ENCODE data around the gene PGA4.
A peak's percentile ranks its signal among the peaks of the same experiment; 100 is the strongest.
"Not testable (repeated sequence)": the region's sequence is repeated elsewhere in the genome, so short reads cannot be mapped to it uniquely, and the experiment has no call there.

PGA4 gene
- total RNA-seq = 0 reads per million in 2 donors

DNA sequence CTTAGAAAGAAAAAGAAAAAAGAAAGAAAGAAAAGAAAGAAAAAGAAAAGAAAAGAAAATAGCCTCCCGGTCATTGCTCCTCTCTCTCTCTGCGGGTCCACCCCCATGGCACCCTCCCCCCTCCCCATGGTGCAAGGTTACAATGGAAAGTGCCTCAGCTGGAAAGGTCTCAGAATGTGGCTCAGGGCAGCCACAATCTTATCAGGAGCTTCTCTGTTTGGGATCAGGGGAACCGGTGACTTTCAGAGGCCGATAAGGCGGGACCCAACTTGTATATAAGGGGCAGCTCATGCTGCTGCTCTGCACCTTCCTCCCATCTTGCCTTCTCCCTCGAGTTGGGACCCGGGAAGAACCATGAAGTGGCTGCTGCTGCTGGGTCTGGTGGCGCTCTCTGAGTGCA, at the start of gene PGA4:
Gene PGA4, plus strand, starts transcription at position 301 of the 400 bp plus-strand sequence. Its CDS starts 54 bp downstream, at position 355.
- not testable (repeated sequence) for DNase-seq

DNA sequence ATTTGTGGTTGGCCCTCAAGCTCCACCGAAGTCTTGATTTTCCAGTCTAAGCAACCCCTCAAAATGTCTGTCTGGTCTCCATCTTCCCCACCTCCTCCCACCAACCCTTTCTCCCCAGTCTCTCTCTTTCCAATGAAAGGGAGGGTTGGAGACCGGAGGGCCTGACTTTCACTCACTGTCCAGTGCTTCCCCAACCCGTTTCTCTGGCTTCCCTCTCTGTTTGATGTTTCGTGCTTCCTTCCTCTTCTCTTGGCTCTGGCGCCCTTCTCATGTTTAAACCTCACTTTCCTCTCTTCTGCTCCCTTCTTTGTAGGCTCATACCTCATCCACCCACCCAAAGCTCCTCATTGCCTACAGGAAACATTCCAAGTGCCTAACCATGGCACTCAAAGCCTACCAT, 49.8 kb upstream of the PGA4 start:
- DNase-seq = no peak

DNA sequence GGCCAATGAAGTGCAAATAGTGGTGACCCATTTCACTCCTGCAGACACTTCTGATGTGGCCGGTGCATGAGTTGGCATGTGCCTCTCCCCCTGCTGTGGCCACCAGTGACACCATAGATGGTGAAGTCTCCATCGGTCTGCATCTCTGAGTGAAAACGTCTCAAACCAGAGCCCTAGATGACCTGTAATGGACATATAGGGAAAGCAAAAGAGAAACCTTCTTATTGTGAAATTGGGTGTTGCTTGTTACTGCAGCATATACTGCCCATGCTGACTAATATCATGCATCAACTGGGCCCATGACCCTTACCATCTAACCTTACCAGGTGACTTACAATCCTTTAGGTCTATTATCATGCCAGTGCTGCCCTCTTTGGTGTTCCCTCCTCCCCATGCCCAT, 49.3 kb upstream of the PGA4 start:
- DNase-seq = no peak

DNA sequence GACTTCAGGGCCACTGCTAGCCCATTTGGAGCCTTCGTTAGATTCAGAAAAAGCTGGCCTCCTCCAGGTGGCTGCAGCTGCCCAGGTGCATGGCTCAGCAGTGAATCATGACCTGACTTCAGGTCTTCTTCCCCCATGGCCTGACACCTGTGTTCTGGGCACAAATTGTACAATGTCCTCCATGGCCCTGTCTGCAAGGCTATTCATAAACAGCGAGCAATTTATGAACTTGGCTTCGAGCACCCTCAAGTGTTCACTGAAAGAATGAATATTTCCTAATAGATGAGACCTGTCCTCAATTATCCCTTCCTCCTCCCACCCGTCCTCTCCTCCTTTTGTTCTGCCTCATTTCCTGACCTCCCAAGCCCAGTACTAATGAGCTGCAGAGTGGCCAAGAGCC, 48.7 kb upstream of the PGA4 start:
- DNase-seq = no peak

DNA sequence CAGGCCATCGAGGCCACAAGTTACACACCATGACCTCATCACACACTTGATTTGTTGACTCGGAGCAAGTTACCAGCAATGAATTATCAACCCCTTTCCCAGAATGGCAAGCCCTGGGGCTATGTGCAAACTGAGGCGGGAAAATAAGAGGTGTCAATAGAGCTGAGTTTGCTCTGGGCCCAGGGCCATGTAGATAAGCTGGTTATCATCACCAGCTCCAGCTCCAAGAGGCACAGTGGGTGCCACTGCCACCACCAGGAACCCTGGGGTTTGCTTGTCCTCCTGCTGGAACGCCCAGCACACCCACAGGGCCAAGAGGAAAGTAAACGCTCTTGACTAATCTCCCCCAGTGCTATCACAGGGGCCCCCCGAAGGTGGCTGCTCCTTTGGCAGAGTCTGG, 47.9 kb upstream of the PGA4 start:
- DNase-seq = no peak

DNA sequence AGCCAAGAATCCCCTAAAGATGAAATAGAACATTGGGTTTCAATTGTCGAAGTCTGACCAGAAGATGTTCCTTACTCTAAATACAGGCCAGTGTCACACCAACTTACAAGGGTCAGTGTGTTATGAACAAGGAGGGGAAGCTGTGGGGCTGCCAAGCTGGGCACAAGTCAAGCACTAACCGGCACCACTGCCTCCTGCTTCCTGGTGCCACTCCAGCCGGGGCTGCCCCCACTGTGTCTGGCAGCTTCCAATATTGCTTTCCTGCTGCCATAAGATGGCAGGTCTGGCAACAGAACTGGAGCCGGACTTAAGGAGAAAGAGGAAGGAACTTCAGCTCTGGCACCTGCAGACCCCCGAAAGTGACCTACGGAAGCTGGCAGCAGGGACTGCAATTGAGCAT, 47.2 kb upstream of the PGA4 start:
- no peak for DNase-seq

DNA sequence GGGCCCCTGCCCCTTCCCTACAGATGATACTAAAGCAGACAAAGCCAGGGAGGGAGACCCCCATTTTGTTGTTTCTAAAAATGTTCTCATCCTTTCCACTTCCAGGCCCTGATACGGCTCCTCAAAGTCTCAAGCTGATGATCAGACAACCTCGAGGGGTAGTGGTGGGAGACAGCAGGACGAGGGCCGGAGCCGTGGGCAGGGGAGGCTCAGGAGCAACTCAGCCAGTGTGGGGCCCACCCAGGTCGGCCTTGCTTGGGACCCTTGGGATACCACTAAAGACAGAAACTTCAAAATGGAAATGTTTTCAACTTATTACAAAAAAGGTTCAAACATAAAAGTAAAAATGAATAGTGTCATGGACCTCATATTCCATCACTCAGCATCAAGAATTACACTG, 45.7 kb upstream of the PGA4 start:
- DNase-seq = no peak

DNA sequence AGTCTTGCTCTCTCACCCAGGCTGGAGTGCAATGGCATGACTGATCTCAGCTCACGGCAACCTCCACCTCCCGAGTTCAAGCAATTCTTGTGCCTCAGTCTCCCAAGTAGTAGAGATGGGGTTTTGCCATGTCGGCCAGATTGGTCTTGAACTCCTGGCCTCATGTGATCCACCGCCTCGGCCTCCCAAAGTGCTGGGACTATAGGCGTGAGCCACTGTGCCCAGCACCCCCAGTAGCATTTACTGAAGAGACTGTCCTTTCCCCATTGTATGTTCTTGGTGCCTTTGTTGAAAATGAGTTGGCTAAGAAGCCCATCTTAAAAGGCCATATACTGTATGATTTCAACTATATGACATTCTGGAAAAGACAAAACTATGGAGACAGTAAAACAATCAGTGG, 41.9 kb upstream of the PGA4 start:
- DNase-seq = not testable (repeated sequence)

DNA sequence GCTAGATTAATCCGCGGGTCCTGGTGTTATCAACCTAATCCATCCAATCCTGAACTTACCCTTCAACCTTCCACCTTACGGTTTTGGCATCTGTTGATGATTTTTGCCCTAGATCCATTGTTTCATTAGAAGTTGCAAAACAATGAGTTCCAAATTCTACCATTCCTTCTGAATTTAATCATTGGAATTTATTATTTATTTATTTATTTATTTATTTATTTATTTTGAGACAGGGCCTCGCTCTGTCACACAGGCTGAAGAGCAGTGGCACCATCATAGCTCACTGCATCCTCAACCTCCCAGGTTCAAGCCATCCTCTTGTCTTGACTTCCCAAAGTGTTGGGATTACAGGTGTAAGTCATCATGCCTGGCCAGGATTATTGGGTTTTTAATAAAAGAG, 40.7 kb upstream of the PGA4 start:
- DNase-seq = no peak

DNA sequence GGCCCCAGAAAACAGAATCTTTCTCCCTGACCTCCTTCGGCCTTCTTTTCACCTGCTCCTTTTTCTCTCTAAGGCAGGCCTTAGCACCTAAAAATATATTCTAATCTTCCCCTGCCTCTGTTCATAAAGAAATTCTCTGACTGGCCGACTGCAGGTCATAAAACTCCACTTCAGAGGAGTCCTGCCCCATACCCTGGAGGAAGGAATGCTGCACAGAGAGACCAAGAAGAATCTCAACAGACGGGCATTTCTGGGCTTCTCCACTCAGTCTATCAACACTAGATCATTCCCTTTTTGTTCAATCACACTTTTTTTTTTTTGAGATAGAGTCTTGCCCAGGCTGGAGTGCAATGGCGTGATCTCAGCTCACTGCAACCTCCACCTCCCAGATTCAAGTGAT, 38.5 kb upstream of the PGA4 start:
- DNase-seq = no peak

DNA sequence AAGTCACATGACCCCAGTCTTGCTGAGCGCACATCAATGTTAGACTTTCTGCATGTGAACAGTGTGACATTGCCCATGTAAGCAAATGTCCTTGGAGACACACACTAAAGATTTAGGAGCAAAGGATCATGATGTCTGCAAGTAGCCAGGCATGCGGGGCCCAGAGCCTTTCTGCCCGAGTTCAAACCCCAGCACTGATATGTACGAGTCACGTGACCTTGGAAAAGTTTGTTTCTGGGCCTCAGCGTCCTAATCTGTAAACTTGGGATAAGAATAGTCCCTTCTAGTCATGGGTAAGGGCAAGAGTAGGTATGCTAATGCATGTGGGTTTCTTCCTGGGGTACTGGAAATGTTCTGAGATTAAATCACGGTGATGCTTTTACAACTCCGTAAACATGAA, 35.6 kb upstream of the PGA4 start:
- DNase-seq = no peak

DNA sequence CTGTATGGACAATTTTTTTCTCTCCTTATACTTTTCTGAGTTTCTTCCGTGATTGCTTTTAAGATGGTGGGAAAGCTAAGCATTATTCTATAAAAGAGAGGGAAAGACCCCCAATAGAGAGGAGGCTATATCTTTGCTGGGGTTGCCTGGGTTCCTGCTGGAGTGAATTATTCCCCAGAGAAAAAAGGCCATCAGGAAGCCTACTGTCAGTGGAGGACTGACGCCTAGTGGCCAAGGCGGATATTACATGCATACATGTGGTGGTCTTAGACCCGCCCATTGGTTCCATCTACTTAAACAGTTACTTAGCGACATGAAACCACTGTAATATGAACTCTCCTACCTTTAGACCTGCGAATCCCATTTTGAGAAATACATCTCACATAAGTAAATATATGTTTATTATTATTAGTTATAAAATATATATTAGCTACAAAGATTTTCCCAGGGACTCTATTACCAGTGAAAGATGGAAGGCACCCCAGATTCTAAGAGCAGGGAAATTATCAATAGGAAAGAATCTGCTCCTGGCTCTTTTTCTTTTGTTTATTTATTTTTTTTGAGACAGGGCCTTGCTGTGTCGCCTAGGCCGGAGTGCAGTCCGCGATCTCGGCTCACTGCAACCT, 34.5 kb upstream of the PGA4 start:
- peak; percentile 74 for DNase-seq

DNA sequence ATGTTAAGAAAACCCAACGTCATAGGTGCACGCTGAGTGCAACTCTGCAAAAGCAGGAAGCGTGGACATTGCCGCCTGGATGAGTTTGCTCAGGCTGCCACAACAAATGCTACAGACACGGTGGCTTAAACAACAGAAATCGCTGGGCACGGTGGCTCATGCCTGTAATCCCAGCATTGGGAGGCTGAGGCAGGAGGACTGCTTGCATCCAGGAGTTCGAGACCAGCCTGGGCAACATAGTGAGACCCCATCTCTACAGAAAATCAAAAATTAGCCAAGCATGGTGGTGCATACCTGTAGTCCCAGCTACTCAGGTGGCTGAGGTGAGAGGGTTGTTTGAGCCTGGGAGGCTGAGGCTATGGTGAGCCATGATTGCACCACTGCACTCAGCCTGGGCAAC, 32.2 kb upstream of the PGA4 start:
- DNase-seq = no peak

DNA sequence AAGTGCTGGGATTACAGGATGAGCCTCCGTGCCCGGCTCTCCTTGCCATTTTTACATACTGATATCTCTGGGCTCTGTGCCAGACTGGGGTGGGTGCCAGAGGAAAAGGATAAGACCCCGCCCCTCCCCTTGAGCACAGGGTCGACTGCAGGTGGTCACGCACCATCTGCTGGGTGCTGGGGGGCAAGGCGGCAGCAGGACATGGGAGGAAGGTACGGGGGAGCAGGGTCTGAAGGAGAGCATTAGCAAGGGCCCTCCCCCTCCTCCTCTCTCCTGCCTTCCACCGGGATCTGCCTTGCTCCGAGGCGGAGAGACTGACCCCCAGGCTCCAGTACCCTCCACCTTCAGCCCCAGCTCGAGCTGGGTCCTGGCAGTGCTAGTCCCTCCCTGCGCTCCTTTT, 28.6 kb upstream of the PGA4 start:
- no peak for DNase-seq

DNA sequence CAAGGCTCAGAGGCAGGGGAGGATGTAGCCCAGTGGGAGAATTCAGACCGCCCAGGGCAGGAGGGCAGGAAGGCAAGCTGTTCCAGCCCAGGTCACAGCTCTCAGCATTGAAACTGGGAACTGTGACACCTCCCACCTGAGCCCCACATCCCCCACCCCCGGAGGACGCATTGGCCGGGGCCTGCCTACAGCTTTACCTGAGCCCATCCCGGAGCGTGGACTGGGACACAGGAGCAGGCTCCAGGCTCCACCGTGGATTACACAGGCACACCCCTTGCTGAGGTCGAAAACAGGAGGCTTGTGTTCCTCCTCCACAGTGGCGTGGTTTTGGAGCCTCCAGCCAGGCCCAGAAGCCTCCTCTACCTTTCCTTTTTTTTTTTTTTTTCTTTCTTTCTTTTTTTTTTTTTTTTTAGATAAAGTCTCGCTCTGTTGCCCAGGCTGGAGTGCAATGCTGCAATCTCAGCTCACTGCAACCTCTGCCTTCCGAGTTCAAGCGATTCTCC, 27.9 kb upstream of the PGA4 start:
- no peak for DNase-seq

DNA sequence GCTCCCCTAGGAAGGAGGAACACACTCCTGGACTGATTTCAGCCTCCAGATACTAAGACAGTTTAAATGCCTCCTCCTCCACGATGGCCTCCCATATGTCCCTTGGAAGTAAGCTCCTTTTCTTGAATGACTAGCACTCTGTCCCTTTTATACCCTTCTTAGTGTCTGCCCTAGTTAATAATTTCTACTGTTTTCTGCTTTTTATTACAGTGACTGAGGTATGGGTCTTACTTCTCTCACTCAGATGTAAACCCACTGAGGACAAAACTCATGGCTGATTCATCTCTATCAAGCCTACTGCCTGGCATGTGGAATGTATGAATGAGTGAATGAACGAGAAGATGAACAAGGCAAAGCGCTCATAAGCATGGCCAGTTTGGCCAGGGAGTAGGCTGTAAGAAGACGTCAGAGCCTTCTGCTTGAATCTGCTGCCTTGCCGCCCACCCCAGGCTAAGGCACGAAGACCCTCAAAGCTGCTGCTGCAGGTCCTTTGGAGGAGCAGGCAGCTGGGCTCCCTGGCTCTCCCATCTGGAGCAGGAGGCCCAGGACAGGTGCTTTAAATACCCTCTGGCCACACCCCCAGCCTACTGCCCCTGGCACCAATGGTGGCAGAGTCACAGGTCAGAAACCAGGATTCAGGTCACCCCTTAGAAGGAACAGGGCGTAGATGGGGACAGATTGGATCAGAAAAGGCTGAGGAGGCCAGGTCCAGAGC, 27.0 kb upstream of the PGA4 start:
- no peak for DNase-seq

DNA sequence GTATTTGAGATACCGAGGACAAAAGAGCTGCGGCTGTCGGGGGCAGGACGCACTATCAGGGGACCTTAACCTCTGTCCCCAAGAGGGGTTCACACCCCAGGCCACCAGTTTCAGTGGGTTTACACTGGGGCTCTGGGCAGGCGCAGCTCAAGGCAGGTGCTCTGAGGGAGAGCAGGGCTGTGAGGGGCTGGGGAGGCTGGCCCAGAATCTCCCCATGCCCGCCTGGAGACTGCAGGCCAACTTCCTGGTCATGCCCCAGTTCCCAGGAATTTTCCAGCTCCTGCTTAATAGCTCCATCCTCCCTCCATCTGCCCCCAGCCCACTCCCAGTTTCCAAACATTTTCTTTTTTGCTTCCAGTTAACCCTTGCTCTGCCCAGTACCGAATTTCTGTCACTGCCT, 26.4 kb upstream of the PGA4 start:
- DNase-seq = no peak

DNA sequence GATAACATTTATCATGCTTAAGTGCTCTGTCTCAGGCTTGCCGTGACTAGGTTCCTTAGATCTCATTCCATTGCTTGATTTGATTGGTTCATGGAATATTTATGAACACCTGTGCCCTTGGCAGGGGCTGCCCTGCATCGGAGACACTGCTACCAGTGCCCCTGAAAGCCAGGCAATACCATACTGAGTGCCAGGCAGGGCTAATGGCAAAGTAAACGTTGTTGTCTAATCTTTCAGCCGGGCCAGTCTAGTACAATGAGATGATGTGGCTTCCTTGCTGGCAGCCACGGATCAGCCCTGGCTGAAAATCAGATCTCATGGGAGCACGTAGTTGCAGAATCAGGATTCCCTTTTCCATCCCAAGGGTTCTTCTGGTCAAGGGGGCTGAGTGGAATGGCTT, 23.8 kb upstream of the PGA4 start:
- no peak for DNase-seq

DNA sequence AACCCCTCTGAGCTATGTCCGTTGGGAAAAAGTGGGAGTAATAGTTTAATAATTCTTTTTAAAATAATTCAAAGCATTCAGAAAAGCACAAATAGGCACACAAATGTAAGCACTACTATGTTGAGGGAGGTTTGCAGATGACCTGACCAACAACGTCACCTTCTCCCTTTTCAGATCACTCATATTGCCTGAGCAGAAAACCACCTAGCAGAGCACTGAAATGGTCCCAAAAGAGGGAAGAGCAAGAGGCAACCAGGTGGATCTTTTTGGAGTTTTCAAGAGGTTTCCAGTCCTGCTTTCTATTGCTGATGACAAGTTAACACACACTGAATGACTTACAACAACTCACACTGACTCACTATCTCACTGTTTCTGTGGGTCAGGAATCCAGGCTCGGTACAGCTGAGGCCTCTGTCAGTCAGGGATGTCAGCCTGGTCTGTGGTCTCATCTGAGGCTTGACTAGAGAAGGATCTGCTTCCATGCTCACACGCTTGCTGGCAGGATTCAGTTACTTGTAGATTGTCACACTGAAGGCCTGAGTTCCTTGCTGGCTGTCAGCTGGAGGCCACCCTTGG, 23.1 kb upstream of the PGA4 start:
- no peak for DNase-seq

DNA sequence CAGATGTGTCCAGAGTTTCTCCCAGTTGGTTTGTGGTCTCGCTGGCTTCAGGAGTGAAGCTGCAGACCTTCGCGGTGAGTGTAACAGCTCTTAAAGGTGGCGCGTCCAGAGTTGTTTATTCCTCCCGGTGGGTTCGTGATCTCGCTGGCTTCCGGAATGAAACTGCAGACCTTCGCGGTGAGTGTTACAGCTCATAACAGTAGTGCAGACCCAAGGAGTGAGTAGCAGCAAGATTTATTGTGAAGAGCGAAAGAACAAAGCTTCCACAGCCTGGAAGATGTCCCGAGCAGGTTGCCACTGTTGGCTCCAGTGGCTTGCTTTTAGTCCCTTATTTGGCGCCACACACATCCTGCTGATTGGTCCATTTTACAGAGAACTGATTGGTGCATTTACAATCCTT, 20.7 kb upstream of the PGA4 start:
- DNase-seq = no peak

DNA sequence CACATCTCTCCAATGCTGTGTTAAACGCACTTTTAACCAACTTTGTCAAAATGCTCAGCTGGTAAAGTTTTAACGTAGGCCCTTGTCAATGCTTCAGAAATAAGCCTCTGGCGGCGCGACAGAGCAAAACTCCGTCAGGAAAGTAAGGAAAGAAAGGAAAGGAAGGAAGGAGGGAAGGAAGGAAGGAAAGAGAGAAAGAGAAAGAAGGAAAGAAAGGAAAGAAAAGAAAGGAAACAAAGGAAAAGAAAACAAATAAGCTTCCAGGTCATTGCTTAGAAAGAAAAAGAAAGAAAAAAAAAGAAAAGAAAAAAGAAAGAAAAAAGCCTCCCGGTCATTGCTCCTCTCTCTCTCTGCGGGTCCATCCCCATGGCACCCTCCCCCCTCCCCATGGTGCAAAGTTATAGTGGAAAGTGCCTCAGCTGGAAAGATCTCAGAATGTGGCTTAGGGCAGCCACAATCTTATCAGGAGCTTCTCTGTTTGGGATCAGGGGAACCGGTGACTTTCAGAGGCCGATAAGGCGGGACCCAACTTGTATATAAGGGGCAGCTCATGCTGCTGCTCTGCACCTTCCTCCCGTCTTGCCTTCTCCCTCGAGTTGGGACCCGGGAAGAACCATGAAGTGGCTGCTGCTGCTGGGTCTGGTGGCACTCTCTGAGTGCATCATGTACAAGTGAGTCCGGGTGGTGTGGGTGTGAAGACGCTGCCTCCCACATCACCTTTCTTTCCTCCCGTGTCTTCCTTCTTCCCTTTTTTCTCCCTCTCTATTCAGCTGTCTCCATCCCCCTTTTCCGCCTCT, 19.0 kb upstream of the PGA4 start, which contains the start of gene PGA3:
Gene PGA3, plus strand, starts transcription at position 566 of the 797 bp plus-strand sequence. Its CDS starts 50 bp downstream, at position 616.
- DNase-seq = not testable (repeated sequence)

DNA sequence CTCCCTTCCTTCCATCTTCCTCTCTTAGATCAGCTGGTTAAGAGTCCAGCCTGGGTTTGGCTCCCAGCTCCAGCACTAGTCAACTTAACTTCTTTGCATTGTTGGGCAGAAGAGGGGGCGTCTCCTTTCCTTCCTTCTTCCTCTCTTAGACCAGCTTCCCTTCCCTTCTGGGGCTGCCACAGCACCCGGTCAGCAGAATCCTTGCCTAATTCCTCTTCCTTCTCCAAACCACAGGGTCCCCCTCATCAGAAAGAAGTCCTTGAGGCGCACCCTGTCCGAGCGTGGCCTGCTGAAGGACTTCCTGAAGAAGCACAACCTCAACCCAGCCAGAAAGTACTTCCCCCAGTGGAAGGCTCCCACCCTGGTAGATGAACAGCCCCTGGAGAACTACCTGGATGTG, 18.3 kb upstream of the PGA4 start:
- DNase-seq = not testable (repeated sequence)

DNA sequence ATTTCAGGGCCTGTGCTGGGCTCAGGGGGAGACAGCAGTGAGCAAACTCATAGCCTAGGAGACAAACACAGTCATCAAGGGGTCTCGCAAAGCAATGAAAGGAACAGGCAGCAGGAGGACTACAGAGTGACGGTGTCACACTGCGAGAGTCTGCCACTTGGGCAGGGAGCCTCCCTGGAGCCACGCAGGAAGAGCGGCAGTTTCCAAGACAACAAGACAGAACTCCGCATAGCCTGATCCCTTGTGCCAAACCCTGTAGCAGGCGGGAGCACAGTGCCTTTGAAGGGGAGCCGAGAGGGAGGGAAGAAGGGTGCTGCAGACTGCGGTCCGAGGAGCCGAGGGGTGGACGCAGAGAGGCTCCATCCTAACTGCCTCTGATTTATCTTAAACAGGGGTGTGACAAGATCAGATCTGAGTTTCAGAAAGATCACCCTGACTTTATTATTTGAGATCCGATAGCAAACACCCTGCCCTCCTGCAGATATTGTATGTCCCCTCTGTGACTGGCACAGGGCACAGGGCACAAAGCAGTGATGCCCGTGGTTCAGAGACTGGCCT, 17.6 kb upstream of the PGA4 start:
- not testable (repeated sequence) for DNase-seq
